WERI-Rb-1 (cell line): ENCODE measurements around the gene AMBRA1.

Experiments
- DNase-seq: peaks from one replicate; pipeline ENCODE4 v3.0.0-alpha.2; 2020
- H3K27ac ChIP-seq: fragments of 250-450 bp; sonication (Bioruptor Pico); 2 replicates; pipeline ENCODE4 v1.5.1; 2020; ENCODE audit warnings: mild to moderate bottlenecking, moderate library complexity
- H3K27me3 ChIP-seq: fragments of 250-450 bp; sonication (Bioruptor Pico); 2 replicates; pipeline ENCODE4 v1.5.1; 2021; ENCODE audit warnings: mild to moderate bottlenecking, low read depth, moderate library complexity; ENCODE audit not compliant: insufficient read depth, severe bottlenecking
- H3K36me3 ChIP-seq: fragments of 250-450 bp; sonication (Bioruptor Pico); 2 replicates; pipeline ENCODE4 v1.5.1; 2020; ENCODE audit warnings: mild to moderate bottlenecking, moderate library complexity
- H3K4me3 ChIP-seq: 2 replicates; pipeline ENCODE4 v1.5.1; 2011; ENCODE audit warnings: low read depth, mild to moderate bottlenecking, control low read depth, low read length
- H3K9me3 ChIP-seq: fragments of 250-450 bp; sonication (Bioruptor Pico); 2 replicates; pipeline ENCODE4 v1.5.1; 2021; ENCODE audit warnings: mild to moderate bottlenecking, moderate library complexity; ENCODE audit not compliant: severe bottlenecking
- CTCF ChIP-seq: IDR thresholded peaks from 2 replicates; pipeline ENCODE4 v1.5.1; 2011; ENCODE audit warnings: low read depth, mild to moderate bottlenecking, control low read depth, inconsistent platforms, low read length

The AMBRA1 gene

GRCh38 chr11:46631676-46632075, 37.9 kb upstream of the AMBRA1 start:
- H3K36me3 ChIP-seq: peaks cover 20% of the 10 kb centered on the region
- no peaks in the 10 kb centered on the region for H3K27me3 ChIP-seq
- no peak overlapping the region for H3K27ac ChIP-seq
- TF ChIP-seq CTCF: no peak
- H3K9me3 ChIP-seq: no peaks in the 10 kb centered on the region
- H3K4me3 ChIP-seq: no peak overlapping the region
- no peak for DNase-seq

- Histone ChIP-seq H3K27ac (no peak overlapping the region), H3K9me3 (no peaks in the 10 kb centered on the region), H3K27me3 (no peaks in the 10 kb centered on the region), H3K36me3 (peaks cover 27% of the 10 kb centered on the region), H3K4me3 (no peak overlapping the region)
- no peak for TF ChIP-seq CTCF
- no peak for DNase-seq
These were observed 36.4 kb upstream of the AMBRA1 start for GRCh38 chr11:46630237-46630636.

GRCh38 chr11:46628961-46629360, 35.1 kb upstream of the AMBRA1 start:
- Histone ChIP-seq H3K36me3 (peaks cover 34% of the 10 kb centered on the region), H3K27me3 (no peaks in the 10 kb centered on the region), H3K4me3 (no peak overlapping the region), H3K9me3 (no peaks in the 10 kb centered on the region), H3K27ac (no peak overlapping the region)
- no peak for DNase-seq
- TF ChIP-seq CTCF: no peak

- no peaks in the 10 kb centered on the region for H3K9me3 ChIP-seq
- H3K27ac ChIP-seq: no peak overlapping the region
- H3K36me3 ChIP-seq: peaks cover 36% of the 10 kb centered on the region
- H3K27me3 ChIP-seq: no peaks in the 10 kb centered on the region
- no peak for DNase-seq
- no peak overlapping the region for H3K4me3 ChIP-seq
- TF ChIP-seq CTCF: no peak
These were observed 31.6 kb upstream of the AMBRA1 start for GRCh38 chr11:46625406-46625805.

GRCh38 chr11:46618837-46619236, 25.0 kb upstream of the AMBRA1 start:
- Histone ChIP-seq H3K27me3 (no peaks in the 10 kb centered on the region), H3K27ac (no peak overlapping the region), H3K4me3 (no peak overlapping the region), H3K9me3 (no peaks in the 10 kb centered on the region), H3K36me3 (peaks cover 18% of the 10 kb centered on the region)
- TF ChIP-seq CTCF: no peak
- DNase-seq: no peak

GRCh38 chr11:46617972-46618314, 24.1 kb upstream of the AMBRA1 start:
- H3K9me3 ChIP-seq: no peaks in the 10 kb centered on the region

More at GRCh38 chr11:46617972-46618314, 24.1 kb upstream of the AMBRA1 start:
- Histone ChIP-seq H3K36me3 (peaks cover 18% of the 10 kb centered on the region; the same call in 1 of the 2 replicates), H3K27ac (peak overlapping the region; percentile 99), H3K4me3 (peak overlapping the region; percentile 78), H3K27me3 (no peaks in the 10 kb centered on the region)
- TF ChIP-seq CTCF: no peak
- DNase-seq: no peak
